GM12874 (cell line): ENCODE measurements around the gene TBC1D24.

Experiments
- CTCF ChIP-seq: IDR thresholded peaks from 2 replicates; pipeline ENCODE4 v1.5.1; 2011; ENCODE audit warnings: low read depth, mild to moderate bottlenecking, control low read depth, low read length, moderate library complexity; ENCODE audit not compliant: insufficient read depth

TBC1D24 gene

GRCh38 chr16:2487903-2488531 lies 13.1 kb downstream of the TBC1D24 start:
- TF ChIP-seq CTCF: no peak

- no peak for TF ChIP-seq CTCF
Observed at GRCh38 chr16:2489581-2489980, 14.7 kb downstream of the TBC1D24 start.

GRCh38 chr16:2490190-2491105 lies 15.5 kb downstream of the TBC1D24 start:
- TF ChIP-seq CTCF: no peak

DNA sequence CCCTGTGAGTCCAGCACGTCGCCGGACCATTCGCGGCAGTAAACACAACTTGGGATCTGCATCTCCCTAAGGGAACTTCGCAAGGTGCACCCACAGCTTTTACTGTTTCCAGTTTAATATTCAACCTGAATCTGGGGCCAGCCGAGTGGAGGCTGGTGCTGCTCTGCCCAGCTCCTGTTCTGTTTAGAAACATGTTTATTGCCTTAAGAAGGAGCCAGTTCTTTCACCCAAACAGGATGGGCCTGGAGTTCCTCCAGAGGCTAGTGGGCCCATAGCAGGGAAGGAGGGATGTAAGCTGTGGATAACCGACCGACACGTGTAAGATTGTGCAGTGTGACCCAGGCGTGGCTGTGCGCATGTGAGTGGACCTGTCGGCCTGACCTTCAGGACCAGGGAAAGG lies 17.4 kb downstream of the TBC1D24 start:
- no peak for TF ChIP-seq CTCF

DNA sequence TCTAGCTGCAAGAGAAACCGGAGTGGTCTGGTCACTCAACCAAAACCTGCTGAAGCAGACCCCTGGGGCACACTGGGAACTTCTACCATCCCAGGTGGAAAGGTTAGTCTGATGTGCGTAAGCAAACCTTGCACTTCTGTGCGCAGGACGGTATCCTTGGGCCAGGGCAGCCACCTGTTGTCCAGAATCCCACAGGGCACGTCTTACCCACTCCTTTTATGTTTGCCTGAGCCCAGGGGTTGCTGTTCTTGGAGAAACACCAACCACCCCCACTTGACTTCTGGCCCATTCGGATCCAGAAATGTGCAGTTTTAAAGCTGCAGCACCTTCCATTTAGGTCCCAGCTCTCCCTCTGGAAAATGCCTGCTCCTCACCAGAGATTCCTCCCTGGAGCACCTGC lies 18.7 kb downstream of the TBC1D24 start:
- no peak for TF ChIP-seq CTCF

DNA sequence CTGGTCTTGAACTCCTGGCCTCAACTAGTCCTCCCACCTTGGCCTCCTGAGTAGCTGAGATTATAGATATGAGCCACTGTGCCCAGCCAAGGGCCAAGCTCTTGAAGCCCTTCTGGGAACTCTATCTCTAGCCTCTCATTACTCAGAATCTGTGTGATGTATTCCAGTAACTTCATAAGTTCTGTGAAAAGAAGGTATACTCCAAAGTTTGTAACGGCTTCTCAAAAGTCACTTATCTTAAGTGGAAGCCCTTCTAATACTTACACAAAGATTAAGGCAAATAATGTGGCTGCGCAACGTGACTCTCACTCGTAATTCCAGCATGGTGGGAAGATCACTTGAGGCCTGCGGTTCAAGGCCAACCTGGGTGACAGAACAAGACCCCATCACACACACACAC lies 19.7 kb downstream of the TBC1D24 start:
- no peak for TF ChIP-seq CTCF

- TF ChIP-seq CTCF: no peak
Observed at GRCh38 chr16:2495041-2495440, 20.1 kb downstream of the TBC1D24 start.
